Astrocyte (in vitro differentiated cells and primary cell): ENCODE results near the gene ALB. TPM values are rescaled to one million over a fixed set of nuclear protein-coding genes. Genes with fewer than 3 reads are reported as not detected.

ENCODE experiments used
- DNase-seq: peaks from one replicate; pipeline ENCODE4 v3.0.0-alpha.2; 2010; ENCODE audit warnings: low read depth
- FAIRE-seq: peaks from 2 replicates; lab custom pipeline; 2011; peaks lifted over from hg19 to GRCh38; lab: Jason Lieb, UNC
- H2AFZ ChIP-seq: 2 replicates; pipeline ENCODE4 v1.6.0; 2012; ENCODE audit warnings: low read depth, low read length, inconsistent platforms
- H3K27ac ChIP-seq: 2 replicates; pipeline ENCODE4 v1.5.1; 2011; ENCODE audit warnings: low read depth, low read length, inconsistent platforms
- H3K27me3 ChIP-seq: 2 replicates; pipeline ENCODE4 v1.6.0; 2011; ENCODE audit warnings: low read length, inconsistent platforms; ENCODE audit not compliant: insufficient read depth
- H3K36me3 ChIP-seq: 2 replicates; pipeline ENCODE4 v1.5.1; 2011; ENCODE audit warnings: low read length, inconsistent platforms; ENCODE audit not compliant: insufficient read depth
- H3K4me1 ChIP-seq: 2 replicates; pipeline ENCODE4 v1.5.1; 2011; ENCODE audit warnings: low read length, inconsistent platforms; ENCODE audit not compliant: insufficient read depth
- H3K4me2 ChIP-seq: 2 replicates; pipeline ENCODE4 v1.6.0; 2012; ENCODE audit warnings: low read length, inconsistent platforms
- H3K4me3 ChIP-seq: 2 replicates; pipeline ENCODE4 v1.5.1; 2011; ENCODE audit warnings: low read depth, mild to moderate bottlenecking, low read length, inconsistent platforms; ENCODE audit not compliant: insufficient read depth
- H3K79me2 ChIP-seq: 2 replicates; pipeline ENCODE4 v1.6.0; 2012; ENCODE audit warnings: mild to moderate bottlenecking, low read length, inconsistent platforms; ENCODE audit not compliant: insufficient read depth
- H3K9ac ChIP-seq: 2 replicates; pipeline ENCODE4 v1.6.0; 2012; ENCODE audit warnings: mild to moderate bottlenecking, low read length, inconsistent platforms
- H3K9me3 ChIP-seq: 2 replicates; pipeline ENCODE4 v1.5.1; 2012; ENCODE audit warnings: low read depth, mild to moderate bottlenecking, low read length, inconsistent platforms; ENCODE audit not compliant: insufficient read depth
- H4K20me1 ChIP-seq: 2 replicates; pipeline ENCODE4 v1.6.0; 2012; ENCODE audit warnings: low read length, inconsistent platforms; ENCODE audit not compliant: insufficient read depth
- H3K27ac Mint-ChIP-seq: one replicate; pipeline ENCODE4 v1.8.0; 2021; ENCODE audit warnings: mild to moderate bottlenecking, mixed read lengths; ENCODE audit not compliant: unreplicated experiment
- H3K27me3 Mint-ChIP-seq: one replicate; pipeline ENCODE4 v1.8.0; 2021; ENCODE audit warnings: low read depth, mixed read lengths; ENCODE audit not compliant: unreplicated experiment
- H3K36me3 Mint-ChIP-seq: one replicate; pipeline ENCODE4 v1.8.0; 2021; ENCODE audit warnings: low read depth, mixed read lengths; ENCODE audit not compliant: unreplicated experiment
- H3K4me1 Mint-ChIP-seq: one replicate; pipeline ENCODE4 v1.8.0; 2021; ENCODE audit warnings: low read depth, mixed read lengths; ENCODE audit not compliant: unreplicated experiment
- H3K4me3 Mint-ChIP-seq: one replicate; pipeline ENCODE4 v1.8.0; 2021; ENCODE audit warnings: mild to moderate bottlenecking, moderate library complexity, mixed read lengths; ENCODE audit not compliant: unreplicated experiment
- H3K9me3 Mint-ChIP-seq: one replicate; pipeline ENCODE4 v1.8.0; 2021; ENCODE audit warnings: mild to moderate bottlenecking, mixed read lengths; ENCODE audit not compliant: unreplicated experiment
- CTCF ChIP-seq: IDR thresholded peaks from 2 replicates; pipeline ENCODE4 v1.5.1; 2011; ENCODE audit warnings: low read depth, mild to moderate bottlenecking, inconsistent platforms, low read length, moderate library complexity; ENCODE audit not compliant: insufficient read depth
- EZH2 ChIP-seq: IDR thresholded peaks from 2 replicates; pipeline ENCODE4 v1.6.1; 2012; ENCODE audit warnings: mild to moderate bottlenecking, low read length, inconsistent platforms; ENCODE audit not compliant: insufficient read depth
- total RNA-seq: library from RNA; stranded (reverse); gene quantifications from 2 replicates; pipeline ENCODE4 v1.2.1, GENCODE V29; 2021

Gene ALB
- total RNA-seq, 1 donor from 2014 or later: not detected

GRCh38 chr4:73411731-73412414 lies 7.8 kb downstream of the ALB start:
- no peaks in the 10 kb centered on the region for H3K9me3 Mint-ChIP-seq
- no peak for TF ChIP-seq EZH2
- no peak for TF ChIP-seq CTCF
- no peak for DNase-seq
- peak; percentile 56 for FAIRE-seq
- Histone ChIP-seq H3K27ac (no peak overlapping the region), H3K4me1 (no peaks in the 10 kb centered on the region), H3K9me3 (no peaks in the 10 kb centered on the region), H3K79me2 (no peaks in the 10 kb centered on the region), H3K27me3 (no peaks in the 10 kb centered on the region), H3K4me2 (no peak overlapping the region), H3K9ac (no peak overlapping the region), H3K4me3 (no peak overlapping the region), H2AFZ (no peak overlapping the region), H4K20me1 (no peaks in the 10 kb centered on the region), H3K36me3 (no peaks in the 10 kb centered on the region)
- H3K27ac Mint-ChIP-seq: no peak overlapping the region
- H3K27me3 Mint-ChIP-seq: no peaks in the 10 kb centered on the region
- H3K4me1 Mint-ChIP-seq: no peaks in the 10 kb centered on the region
- H3K4me3 Mint-ChIP-seq: no peak overlapping the region
- no peaks in the 10 kb centered on the region for H3K36me3 Mint-ChIP-seq

GRCh38 chr4:73413294-73413755 lies 9.2 kb downstream of the ALB start:
- no peaks in the 10 kb centered on the region for H4K20me1 ChIP-seq
- no peaks in the 10 kb centered on the region for H3K79me2 ChIP-seq
- H2AFZ ChIP-seq: no peak overlapping the region
- no peak overlapping the region for H3K4me3 ChIP-seq
- H3K9me3 Mint-ChIP-seq: no peaks in the 10 kb centered on the region
- H3K27ac Mint-ChIP-seq: no peak overlapping the region
- no peaks in the 10 kb centered on the region for H3K4me1 Mint-ChIP-seq
- H3K4me2 ChIP-seq: no peak overlapping the region
- no peak overlapping the region for H3K4me3 Mint-ChIP-seq
- FAIRE-seq (no peak), DNase-seq (no peak)
- no peak for TF ChIP-seq EZH2
- no peak for TF ChIP-seq CTCF
- H3K27me3 Mint-ChIP-seq: no peaks in the 10 kb centered on the region
- no peak overlapping the region for H3K27ac ChIP-seq
- no peaks in the 10 kb centered on the region for H3K4me1 ChIP-seq
- no peaks in the 10 kb centered on the region for H3K27me3 ChIP-seq
- no peaks in the 10 kb centered on the region for H3K36me3 ChIP-seq
- no peaks in the 10 kb centered on the region for H3K36me3 Mint-ChIP-seq
- H3K9ac ChIP-seq: no peak overlapping the region
- no peaks in the 10 kb centered on the region for H3K9me3 ChIP-seq

GRCh38 chr4:73414936-73415271 lies 10.8 kb downstream of the ALB start:
- Histone ChIP-seq H3K9ac (no peak overlapping the region), H2AFZ (no peak overlapping the region), H3K4me3 (no peak overlapping the region), H4K20me1 (no peaks in the 10 kb centered on the region), H3K4me1 (no peaks in the 10 kb centered on the region), H3K79me2 (no peaks in the 10 kb centered on the region), H3K36me3 (no peaks in the 10 kb centered on the region), H3K27ac (no peak overlapping the region), H3K4me2 (no peak overlapping the region), H3K27me3 (no peaks in the 10 kb centered on the region), H3K9me3 (no peaks in the 10 kb centered on the region)
- Mint-ChIP-seq H3K27me3 (no peaks in the 10 kb centered on the region), H3K36me3 (no peaks in the 10 kb centered on the region), H3K4me3 (no peak overlapping the region), H3K4me1 (no peaks in the 10 kb centered on the region), H3K27ac (no peak overlapping the region), H3K9me3 (no peaks in the 10 kb centered on the region)
- DNase-seq (no peak), FAIRE-seq (no peak)
- TF ChIP-seq EZH2 (no peak), CTCF (no peak)
